HG03135 (cell line): ENCODE results near the gene IMP4.

ENCODE experiments used
- ATAC-seq: cut with Tn5 transposase; IDR thresholded peaks from one replicate; pipeline ENCODE4 v1.9.1; 2021; ENCODE audit warnings: mild to moderate bottlenecking, moderate library complexity; ENCODE audit not compliant: unreplicated experiment

The IMP4 gene

DNA sequence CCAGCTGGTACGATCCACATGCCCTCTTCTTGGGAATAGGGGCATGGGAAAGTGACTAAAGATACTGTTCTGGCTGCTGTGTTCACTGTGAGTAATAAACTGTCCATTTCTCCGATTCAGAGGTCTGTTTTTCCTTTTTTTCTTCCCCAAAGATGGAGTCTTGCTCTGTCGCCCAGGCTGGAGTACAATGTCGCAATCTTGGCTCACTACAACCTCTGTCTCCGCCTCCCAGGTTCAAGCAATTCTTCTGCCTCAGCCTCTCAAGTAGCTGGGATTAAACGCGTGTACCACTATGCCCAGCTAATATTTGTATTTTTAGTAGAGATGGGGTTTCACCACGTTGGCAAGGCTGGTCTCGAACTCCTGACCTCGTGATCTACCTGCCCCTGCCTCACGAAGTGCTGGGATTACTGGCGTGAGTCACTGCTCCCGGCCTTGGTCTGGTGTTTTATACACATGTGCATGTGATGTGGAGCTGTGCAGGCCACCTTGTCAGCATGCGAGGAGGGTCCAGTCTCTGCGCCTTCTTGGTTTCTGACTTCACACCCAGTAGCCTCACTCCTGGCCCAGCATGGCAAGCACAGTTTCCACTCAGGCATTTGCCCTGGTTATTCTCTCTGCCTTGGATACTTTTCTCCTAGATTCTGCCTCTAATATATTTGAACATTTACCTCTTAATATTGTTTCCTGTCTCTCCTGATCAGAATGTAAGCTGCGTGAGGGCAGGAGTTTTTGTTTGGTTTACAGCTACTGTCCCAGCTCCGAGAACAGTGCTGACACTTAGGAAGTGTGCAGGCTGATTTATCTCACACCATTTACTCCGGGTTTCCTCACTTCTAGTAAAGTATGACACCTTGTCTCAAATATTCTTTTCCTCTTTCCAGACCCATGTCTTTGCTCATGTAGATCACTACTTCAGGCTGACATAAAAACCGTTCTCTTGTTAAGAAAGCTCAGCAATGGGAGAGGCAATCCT is 32.9 kb downstream of the IMP4 start:
- ATAC-seq: no peak

DNA sequence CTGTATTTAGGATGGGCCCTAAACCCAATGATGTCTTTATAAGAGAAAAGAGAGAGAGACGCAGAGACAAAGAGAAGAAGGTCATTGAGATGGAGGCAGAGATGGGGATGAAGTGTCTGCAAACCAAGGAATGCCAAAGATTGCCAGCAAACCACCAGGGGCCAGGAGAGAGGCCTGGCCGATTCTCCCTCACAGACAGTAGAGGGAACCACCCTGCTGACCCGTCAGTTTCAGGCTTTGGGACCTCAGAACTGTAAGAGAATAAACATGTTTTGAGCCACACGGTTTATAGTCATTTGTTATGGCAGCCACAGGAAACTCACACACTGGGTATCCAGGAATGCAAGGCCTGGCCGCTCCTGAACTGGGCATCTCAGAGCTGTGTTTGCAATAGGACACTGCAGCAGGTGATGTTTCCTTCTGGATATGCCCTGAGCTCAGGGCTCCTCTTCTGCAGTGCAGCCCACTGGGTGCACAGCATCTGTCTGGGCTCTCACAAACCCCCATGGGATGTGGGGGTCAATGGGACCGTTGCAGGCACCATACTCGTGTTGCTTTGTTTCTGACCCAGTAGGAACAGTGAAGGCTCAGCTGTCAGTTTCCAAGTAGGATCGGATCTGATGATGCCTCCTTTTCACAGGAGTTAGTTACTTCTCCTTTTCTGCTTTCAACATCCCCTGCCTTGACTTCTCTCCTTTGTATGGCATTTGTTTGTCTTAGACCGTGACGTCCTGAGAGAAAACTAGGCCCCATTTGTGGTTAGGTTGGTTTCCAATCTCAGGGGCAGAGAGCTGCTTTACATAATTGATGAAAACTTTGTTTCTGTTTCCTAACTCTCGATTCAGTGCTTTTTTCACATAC is 34.0 kb downstream of the IMP4 start:
- ATAC-seq: peak; percentile 50

- no peak for ATAC-seq
Measured at GRCh38 chr2:130377491-130377890, 34.8 kb downstream of the IMP4 start.

GRCh38 chr2:130378206-130378897 is 35.7 kb downstream of the IMP4 start:
- no peak for ATAC-seq

DNA sequence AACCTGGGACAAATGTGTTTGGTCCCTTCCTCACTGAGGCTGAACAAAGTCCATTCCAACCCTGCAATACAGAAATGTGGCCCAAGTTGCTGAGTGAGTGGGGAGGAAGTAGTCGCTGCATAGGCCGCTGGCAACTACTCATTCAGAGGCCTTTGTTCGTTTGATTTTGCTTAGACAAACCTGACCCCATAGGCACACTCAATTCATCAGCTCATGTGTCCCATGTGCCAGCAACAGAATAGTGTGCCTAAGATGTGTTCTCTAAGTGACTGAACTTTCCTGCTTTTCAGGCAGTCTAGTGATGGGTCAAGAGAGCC is 36.2 kb downstream of the IMP4 start:
- ATAC-seq: no peak

- no peak for ATAC-seq
Measured at GRCh38 chr2:130380096-130380934, 37.6 kb downstream of the IMP4 start.

- no peak for ATAC-seq
Measured at GRCh38 chr2:130381145-130381544, 38.4 kb downstream of the IMP4 start.

DNA sequence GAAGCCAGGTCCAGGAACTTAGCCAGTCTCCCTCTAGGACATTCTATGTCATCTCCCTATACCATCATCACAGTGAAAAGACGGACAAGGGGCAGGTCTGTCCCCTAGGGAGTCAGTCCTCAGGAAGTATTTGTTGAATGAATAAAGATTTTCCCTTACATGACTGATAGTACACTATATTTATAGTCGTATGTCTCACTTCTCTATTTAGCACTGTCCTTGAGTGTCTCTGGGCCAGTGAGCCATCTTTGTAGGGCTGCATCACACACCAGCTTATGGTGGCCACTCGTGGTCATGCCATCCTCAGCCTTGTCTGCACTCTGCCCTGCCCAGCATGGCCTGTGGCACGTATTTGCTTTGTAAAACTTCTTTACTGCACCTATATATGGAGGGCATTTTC is 38.9 kb downstream of the IMP4 start:
- ATAC-seq: no peak

DNA sequence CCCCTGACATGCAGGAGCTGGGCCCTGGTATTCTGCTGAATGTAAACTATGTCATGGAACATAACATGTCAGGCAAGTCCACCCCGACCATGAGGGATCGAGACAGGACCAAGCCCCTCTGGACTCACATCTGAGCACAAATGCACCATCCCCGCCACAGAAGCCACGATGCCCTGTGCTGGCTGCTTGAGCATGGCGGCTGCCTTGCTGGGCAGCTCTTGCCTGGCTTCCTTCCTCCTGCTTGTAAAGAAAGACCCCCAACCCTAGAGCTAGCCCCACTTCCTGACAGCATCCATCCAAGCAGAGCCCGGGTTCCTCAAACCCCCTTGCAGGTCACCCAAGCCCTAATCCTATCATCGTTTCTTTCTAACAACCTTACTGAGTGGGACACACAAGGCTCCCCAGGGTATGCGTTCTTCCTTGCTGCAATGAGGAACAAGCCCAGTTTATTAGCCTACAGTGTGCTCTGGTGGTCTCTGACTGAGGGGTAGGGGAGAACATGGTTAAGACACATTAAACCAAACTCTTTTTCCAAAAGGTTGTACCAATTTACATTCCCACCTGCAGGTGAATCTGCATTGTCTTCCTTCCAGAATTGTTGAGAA is 39.7 kb downstream of the IMP4 start:
- ATAC-seq: no peak

DNA sequence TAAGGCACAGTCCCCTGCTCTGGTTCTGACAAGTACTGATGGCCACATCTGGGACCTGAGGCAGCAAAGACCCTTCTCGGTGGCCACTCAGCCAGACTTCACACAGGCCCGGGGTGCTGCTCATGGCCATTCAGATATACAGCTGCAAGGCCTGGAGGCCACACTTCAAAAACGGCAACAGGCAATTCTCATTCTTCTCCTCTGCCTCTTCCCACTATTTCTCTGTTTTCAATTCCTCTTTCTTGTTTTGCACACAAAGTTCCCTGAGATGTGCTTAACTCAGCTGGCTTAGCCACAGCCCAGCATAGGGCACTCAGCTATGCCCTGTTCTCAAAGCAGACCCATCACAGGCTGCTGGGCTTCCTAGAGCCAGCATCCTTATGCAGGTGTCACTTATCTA is 43.0 kb downstream of the IMP4 start:
- ATAC-seq: no peak

GRCh38 chr2:130387071-130387400 is 44.3 kb downstream of the IMP4 start:
- no peak for ATAC-seq

- no peak for ATAC-seq
Measured at GRCh38 chr2:130387804-130388203, 45.1 kb downstream of the IMP4 start.

GRCh38 chr2:130388221-130388907 is 45.7 kb downstream of the IMP4 start:
- no peak for ATAC-seq

GRCh38 chr2:130389358-130389757 is 46.7 kb downstream of the IMP4 start:
- ATAC-seq: no peak

GRCh38 chr2:130389783-130390182 is 47.1 kb downstream of the IMP4 start:
- ATAC-seq: no peak

GRCh38 chr2:130390460-130391057 is 47.9 kb downstream of the IMP4 start:
- ATAC-seq: peak; percentile 13

DNA sequence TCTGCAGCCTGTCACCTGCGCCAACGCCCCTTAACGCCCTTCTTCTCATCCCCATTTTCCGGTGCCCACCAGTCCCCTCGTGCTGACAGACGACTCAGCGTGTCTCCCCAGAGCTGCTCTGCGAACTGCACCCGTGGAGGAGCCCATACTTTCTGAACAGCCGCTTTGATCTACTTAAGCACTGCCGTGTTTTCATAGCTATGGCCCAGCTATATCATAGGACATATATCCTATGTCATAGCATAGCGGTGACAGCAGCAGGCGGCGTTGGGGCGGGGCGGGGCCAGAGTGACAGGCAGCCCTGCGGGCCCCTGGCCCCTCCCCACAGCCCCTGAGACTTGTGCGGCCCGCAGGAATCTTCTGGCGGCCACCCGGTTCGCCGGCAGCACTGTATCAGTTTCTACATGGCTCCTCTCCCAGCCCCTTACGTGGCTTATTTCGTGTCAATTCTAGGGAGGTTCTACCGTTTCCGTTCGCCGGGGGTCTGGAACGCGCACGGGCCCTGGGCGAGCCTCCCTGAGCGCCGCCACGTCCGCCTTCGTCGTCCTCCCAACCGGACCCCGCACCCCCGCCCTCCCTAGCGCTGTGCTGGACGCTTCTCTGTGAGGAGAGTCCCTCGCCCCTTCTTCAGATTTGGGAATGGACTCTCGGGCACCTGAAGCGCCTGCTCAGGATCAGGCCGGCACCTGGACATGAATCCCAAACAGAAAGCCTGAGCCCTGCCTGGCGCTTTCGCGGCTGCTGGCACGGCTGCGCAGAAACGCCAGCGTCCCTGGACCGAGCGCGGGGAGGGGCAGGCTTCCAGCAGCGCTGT is 48.6 kb downstream of the IMP4 start:
- ATAC-seq: peak; percentile 94
